ENCODE measurements around the gene MN1. TPM values are rescaled to one million over a fixed set of nuclear protein-coding genes. Genes with fewer than 3 reads are reported as not detected.
A peak's percentile ranks its signal among the peaks of the same experiment; 100 is the strongest.
"Not testable (repeated sequence)": the region's sequence is repeated elsewhere in the genome, so short reads cannot be mapped to it uniquely, and the experiment has no call there.

Gene MN1
- polyA plus RNA-seq, 10 donors, result 12.2 to 21.0 (median 15.6) TPM

- no peak for DNase-seq
Observed at GRCh38 chr22:27745809-27746208, 55.7 kb downstream of the MN1 start.

DNA sequence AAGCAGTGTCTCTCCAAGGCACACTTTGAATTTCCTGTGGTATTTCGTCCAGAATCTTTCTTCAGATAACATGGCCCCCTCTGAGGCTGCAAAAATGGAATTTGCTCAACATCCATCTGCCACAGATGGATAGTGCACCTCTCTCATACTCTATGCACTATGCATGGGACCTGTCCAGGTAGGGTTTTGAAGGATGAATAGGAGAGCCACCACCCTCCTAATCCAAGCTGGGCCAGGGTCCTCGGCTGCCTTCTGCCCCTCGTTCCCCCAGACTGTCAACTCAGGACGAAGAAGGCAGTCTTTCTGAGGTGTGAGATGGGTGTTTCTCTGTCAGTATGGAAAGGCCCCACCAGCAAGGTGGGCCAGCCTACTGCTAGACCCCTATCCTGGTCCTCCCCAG, 56.4 kb downstream of the MN1 start:
- no peak for DNase-seq

DNA sequence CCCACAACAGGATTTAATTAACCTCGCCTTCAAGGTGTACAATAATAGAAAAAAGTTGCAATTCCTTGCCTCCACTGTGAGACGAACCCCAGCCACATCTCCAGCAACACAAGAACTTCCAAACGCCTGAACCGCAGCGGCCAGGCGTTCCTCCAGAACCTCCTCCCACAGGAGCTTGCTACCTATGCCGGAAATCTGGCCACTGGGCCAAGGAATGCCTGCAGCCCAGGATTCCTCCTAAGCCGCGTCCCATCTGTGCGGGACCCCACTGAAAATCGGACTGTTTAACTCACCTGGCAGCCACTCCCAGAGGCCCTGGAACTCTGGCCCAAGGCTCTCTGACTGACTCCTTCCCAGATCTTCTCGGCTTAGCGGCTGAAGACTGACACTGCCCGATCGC, 57.5 kb downstream of the MN1 start:
- DNase-seq, result not testable (repeated sequence)

GRCh38 chr22:27740202-27740748, 61.3 kb downstream of the MN1 start:
- DNase-seq, result no peak

GRCh38 chr22:27737521-27737920, 64.0 kb downstream of the MN1 start:
- no peak for DNase-seq

DNA sequence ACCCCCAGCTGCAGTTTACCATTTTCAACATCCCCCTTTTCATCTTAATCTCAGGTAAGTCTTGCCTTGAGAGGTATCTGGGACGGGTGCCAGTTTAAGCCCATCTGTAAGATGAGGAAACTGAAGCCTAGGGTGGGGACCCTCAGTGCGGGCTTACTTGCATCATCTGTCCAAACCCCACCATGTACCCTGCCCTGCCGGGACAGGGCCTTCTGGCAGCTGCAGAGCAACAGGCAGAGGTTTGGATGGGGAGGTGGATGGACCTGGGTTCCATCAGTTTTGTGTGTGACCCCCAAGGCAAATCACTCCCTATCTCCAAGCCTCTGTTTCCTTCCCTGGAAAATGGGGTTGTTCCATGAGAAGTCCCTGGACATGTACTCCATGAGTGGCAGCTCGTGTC, 67.5 kb downstream of the MN1 start:
- no peak for DNase-seq

GRCh38 chr22:27732841-27733240, 68.7 kb downstream of the MN1 start:
- no peak for DNase-seq

- DNase-seq, result no peak
Observed at GRCh38 chr22:27732391-27732790, 69.2 kb downstream of the MN1 start.

DNA sequence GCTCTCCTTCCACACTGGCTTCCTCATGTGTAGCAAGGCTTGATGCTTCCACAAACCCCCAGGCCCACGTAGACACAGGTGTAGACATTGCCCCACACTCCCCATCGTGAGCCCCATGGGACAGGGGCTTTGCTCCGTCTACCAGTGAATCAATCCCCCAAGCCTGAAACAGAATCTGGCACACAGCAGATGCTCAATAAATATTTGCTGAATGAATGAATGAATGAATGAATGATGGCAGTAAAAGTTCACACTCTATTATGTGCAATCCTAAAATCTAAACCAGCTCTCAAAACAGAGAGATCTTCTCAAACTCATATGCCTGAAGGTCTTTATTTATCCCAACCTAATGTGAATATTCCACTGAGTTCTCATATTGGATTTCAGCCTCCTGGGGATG, 69.9 kb downstream of the MN1 start:
- DNase-seq, result no peak

DNA sequence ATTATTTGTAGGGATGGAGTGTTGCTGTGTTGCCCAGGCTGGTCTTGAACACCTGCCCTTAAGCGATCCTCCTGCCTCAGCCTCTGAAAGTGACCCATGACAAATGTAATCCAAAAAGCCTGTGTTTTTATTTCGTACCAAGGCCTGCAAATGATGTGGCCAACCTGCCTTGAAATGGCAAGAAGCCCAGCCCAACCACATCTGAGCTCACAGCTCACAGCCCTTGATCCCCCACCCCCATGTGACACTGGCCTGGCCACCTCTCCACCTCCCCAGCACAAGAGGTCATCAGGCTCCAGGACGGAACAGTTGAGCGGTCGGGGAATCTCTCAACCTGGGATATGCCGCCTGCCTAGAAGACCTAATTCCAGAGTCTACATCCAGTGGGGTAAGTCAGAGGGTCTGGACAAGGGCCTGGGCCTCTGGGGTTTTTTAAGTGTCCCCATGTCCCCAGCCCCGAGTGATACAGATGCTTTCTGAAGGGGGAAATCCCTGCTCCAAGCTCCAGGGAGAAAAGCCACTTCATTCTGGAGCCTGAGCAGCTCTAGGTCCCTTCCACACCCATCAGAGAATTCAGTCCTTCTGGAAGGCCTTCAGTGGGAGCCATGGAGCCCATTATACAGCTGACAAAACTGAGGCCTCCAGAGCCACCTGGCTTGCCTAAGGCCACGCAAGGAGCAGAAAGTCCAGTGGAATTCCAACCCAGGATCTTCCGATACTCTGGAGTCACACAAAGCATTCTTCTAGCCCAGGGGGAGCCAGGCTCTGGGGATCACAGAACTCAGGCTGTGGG, 70.7 kb downstream of the MN1 start:
- DNase-seq, result no peak

- DNase-seq, result no peak
Observed at GRCh38 chr22:27729246-27729645, 72.3 kb downstream of the MN1 start.

- no peak for DNase-seq
Observed at GRCh38 chr22:27727673-27728451, 73.7 kb downstream of the MN1 start.

- DNase-seq, result peak; percentile 58 to 83 (median 82)
Observed at GRCh38 chr22:27726686-27727449, 74.7 kb downstream of the MN1 start.

DNA sequence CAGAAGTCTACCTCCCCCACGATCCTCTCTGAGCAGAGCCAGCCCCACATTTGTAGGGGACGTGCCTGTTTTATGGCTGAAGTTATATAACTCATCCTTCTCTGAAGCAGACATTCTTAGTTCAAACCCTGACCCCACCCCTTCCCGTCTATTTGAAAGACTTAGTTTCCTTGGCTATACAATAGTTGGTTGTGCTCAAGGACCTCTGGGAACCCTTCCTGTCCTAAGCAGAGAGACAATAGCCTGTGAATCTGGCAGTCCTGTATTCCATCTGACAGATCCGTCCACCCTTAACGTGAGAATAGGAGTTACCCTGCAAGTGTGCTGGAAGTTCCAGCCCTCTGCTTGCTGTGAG, 75.2 kb downstream of the MN1 start:
- DNase-seq, result no peak

- DNase-seq, result no peak
Observed at GRCh38 chr22:27725661-27726060, 75.9 kb downstream of the MN1 start.

- DNase-seq, result no peak
Observed at GRCh38 chr22:27724709-27725108, 76.8 kb downstream of the MN1 start.

DNA sequence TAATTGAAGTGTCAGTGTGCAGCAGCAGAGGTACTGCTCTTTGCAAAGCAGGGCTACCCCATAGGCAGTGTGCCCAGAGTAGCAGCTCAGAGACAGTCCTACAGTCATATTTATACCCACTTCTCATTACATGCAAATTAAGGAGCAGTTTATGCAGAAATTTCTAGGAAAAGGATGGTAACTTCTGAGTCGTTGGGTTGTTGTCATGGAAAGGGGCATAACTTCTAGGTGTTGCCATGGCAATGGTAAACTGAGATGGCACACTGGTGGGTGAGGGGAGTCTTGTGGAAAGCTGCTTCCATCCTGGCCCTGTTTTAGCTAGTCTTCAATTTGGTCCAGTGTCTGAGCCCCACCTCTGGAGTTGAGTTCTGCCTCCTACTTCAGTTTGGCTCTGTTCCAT, 77.4 kb downstream of the MN1 start:
- DNase-seq, result no peak

GRCh38 chr22:27723708-27724107, 77.8 kb downstream of the MN1 start:
- no peak for DNase-seq

DNA sequence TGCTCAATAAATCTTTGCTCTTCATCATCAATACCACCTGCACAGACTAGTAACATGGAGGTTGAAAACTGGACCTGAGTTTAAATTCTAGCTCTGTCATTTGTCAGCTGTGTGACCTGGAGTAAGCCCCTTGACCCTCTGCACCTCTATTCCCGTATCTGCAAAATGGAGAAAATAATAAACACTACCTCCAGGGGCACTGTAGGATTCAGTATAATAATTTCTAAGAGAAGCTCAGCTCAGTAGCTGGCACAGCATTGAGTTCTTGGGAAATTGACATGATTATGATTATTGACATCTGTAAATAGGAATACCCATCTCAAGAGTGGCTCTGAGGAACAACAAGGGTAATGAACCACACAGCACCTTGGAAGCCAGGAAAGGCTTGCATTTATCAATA, 78.4 kb downstream of the MN1 start:
- no peak for DNase-seq

DNA sequence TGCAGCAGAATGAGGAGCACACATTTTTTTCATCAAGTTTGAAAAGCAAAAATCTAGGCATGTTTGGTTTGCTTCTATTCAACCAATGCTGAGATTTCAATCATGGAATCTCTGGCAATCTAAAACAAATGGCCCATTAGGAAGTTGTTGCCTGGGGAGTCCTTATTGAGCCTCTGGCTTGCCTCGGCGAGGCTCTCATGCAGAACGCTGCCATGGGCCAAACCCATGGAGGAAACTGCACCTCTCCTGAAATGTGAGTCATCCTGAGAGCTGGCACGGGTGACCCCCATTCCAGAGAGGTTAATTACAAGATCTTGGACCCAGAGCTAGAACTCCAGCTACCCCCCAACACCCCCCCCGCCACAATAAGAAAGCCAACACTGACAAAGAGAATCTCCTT, 80.7 kb downstream of the MN1 start:
- no peak for DNase-seq

DNA sequence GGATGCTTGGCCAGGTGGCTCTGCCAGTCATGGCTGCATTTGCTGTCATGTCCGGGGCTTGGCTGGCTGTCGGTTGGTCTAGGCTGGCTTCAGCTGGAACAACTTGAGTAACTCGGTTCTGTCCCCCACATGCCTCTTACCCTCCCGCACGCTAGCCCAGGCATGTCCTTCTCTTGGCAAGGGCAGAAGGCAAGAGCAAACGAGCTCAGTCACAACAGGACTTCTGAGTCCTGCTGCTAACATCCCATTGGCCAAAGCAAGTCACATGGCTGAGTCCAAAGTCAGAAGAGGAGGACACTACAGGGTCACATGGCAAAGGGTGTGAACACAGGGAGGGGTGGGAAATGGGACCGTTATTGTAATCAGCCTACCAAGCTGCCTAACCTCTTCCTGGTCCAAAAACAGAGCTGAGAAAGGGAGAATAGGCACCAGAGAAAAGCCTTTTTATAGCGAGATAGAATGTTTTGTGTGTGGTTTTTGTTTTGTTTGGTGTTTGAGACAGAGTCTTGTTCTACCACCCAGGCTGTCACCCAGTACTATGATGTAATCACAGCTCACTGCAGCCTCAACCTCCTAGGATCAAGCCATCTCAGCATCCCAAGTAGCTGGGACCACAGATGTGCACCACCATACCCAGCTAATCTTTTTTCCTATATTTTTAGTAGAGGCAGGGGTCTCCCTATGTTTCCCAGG, 81.9 kb downstream of the MN1 start:
- no peak for DNase-seq

GRCh38 chr22:27719036-27719347, 82.6 kb downstream of the MN1 start:
- DNase-seq, result no peak
